SHP77 treated with DMSO at 0.1 percent for 48 hours (cell line): ENCODE measurements around the gene IER2.

ENCODE experiments used
- DNase-seq: peaks from one replicate; lab custom pipeline; 2025; lab: John Stamatoyannopoulos, UW

Gene IER2

DNA sequence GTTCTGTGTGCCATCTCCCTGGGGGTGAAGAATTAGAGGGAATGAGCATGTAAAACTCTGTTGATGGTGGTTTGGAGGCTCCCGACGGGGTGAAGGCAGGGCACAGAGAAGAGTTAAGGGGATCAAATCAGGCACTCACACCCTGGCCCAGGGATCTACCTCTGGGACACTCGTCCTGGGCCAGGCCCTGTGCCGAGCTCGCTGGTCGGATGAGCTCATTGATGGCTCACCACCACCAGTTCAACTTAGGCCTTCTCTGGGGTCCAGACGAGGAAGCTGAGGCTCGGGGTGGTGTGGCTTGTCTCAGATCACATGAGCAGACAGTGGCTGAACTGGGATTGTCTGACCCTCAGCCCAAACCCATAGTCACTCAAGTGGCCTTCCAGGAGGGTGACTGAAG is 30.6 kb upstream of the IER2 start:
- no peak for DNase-seq

DNA sequence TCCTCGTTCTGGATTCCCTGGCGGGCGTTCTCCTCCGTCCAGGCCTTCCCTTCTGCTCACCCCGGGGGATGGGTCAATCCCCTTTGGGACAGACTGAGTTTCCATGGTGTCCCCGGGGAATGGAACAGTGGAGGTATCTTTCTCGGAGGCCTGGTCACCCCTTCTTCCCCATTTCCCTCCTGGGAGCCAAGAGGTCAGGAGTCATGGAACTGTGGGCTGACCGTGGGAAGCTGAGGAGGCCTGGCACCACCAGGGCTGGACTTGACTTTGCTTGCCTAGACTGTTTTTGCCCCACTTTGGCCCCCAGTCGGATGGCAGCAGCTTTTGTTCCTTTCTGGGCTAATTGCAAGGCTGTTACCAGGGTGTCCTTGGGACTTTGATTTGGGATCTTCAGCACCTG is 30.2 kb upstream of the IER2 start:
- DNase-seq = no peak

GRCh38 chr19:13120817-13121216 is 29.4 kb upstream of the IER2 start:
- no peak for DNase-seq

GRCh38 chr19:13121551-13122274 is 28.5 kb upstream of the IER2 start:
- DNase-seq = no peak

- no peak for DNase-seq
Observed at GRCh38 chr19:13122275-13122878, 27.8 kb upstream of the IER2 start.

DNA sequence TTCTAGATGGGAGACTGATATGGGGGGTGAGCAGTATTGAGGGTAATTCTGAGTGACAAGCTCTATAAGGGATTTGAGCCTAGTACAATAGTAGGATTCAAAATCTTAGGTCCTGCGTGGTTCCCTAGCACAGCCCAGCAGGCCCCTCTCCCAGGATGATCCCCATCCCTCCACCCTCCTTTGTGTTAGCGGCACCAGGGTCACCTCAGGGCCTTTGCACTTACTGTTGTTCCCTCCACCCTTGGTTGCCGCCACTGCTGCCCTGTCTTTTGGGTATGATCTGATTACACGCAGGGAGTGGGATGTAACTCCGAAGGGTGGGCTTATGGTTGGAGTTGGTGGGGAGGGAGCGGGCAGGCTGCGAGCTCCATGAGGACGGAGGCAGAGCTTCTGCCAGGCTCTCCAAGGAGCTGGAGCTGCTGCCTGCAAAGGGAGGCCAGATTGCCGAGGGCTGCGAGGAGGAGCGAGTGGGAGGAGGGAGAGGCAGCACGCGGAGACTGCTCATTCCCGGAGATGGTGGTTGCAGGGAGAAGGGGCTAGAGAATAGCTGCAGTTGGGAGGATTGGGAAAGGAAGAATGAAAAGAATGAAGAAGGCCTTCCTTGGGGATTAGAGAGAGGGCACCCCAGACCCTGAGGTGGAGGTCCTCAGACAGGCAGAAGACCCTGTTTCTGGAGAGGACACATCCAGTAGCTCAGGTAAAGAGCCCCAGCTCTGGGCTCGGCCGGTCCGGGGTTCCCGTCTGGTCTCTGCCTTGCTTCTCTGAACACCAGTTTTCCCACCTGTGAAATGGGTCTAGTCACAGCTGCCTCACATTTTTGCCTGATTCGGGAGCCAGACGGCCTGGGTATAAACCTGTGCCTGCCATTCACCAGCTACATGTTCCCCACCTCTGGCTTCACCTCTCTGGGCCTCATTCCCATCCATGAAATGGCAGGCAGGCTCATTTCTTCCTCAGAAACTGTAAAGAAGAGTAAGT is 26.9 kb upstream of the IER2 start:
- no peak for DNase-seq

DNA sequence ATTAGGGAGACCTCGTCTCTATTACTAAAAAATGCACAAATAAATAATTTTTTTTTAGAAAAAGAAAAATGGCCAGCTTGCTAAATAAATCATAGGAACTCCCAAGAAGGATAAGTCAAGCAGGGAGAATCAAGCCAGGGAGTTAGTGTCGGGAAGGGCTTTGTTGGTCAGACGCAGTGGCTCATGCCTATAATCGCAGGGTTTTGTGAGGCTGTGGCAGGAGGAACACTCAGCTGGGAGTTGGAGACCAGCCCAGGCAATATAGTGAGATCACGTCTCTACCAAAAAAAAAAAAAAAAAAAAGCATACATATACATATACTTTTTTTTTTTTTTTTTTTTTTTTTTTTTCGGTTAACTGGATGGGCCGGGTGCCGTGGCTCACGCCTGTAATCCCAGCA is 23.2 kb upstream of the IER2 start:
- no peak for DNase-seq

DNA sequence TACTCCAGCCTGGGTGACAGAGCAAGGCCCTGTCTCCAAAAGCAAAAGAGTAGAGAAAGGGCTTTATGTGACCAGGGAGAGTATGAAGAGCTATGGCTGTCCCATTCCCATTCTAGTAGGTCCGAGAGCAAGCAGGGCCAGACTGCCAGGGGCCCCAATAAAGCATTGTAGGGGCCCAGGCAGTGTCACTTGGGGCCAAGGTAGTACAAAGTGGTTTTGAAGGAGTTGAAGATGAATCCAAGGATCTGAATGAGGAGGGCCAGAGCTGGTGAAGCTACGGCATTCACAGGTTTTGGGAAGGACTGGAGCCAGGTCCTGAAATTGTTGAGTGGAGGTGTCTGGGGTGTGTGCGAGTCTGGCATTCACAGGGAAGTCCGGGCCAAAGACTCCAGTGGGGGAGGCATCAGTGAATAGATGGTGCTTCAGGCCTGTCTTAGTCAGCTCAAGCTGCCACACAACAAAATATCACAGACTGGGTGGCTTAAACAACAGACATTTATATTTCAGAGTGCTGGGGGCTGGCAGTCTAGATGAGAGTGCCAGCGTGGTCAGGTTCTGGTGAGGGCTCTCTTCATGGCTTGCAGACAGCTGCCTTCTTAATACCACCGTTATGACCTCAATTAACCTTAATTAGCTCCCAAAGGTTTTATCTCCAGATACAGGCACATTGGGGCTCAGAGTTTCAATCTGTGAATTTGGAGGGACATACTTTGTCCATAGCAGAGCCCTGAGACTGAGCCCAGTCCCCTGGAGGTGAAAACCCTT is 22.2 kb upstream of the IER2 start:
- DNase-seq = no peak

- DNase-seq = no peak
Observed at GRCh38 chr19:13128583-13128982, 21.6 kb upstream of the IER2 start.

GRCh38 chr19:13129384-13129783 is 20.8 kb upstream of the IER2 start:
- DNase-seq = no peak

GRCh38 chr19:13130886-13131490 is 19.2 kb upstream of the IER2 start:
- DNase-seq = no peak

GRCh38 chr19:13132471-13133180 is 17.6 kb upstream of the IER2 start:
- DNase-seq = no peak

DNA sequence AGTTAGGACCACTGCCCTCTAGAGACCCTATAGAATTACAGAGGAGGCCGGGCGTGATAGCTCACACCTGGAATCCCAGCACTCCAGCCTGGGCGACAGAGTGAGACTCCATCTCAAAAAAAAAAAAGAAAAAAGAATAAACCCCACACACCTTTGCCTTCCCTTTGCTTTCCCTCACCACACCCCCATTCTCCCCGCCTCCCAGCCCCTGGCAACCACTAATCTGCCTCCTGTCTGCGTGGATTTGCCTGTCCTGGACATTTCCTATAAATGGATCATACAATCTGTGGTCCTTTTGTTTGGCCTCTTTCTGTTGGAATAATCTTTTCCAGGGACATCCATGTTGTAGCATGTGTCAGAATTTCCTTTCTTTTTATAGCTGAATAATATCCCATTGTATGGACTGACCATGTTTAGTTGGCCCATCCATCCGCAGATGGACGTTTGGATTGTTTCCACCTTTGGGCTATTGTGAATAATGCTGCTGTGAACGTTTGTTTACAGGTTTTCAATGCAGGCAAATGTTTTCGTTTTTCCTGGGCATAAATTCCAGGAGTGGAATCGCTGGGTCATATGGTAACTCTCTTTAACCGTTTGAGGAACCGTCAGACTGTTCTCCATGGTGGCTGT is 16.9 kb upstream of the IER2 start:
- DNase-seq = no peak

DNA sequence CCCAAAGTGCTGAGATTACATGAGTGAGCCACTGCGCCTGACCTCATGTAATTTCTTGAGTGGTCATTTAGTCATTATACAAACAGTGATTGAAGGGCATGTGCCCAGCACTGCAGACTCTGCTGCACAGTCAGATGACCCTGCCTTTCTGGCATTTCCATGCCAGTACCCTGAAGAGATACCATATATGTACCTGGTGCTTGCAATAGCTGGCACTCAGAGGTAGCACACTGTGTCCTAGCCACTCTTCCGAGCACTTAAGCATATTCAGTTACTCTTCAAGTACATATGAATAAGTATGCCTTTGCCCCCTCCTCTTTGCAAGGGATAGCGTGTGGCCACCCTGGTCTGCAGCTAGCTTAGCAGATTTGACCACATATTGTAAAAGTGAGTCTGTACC is 15.6 kb upstream of the IER2 start:
- no peak for DNase-seq

DNA sequence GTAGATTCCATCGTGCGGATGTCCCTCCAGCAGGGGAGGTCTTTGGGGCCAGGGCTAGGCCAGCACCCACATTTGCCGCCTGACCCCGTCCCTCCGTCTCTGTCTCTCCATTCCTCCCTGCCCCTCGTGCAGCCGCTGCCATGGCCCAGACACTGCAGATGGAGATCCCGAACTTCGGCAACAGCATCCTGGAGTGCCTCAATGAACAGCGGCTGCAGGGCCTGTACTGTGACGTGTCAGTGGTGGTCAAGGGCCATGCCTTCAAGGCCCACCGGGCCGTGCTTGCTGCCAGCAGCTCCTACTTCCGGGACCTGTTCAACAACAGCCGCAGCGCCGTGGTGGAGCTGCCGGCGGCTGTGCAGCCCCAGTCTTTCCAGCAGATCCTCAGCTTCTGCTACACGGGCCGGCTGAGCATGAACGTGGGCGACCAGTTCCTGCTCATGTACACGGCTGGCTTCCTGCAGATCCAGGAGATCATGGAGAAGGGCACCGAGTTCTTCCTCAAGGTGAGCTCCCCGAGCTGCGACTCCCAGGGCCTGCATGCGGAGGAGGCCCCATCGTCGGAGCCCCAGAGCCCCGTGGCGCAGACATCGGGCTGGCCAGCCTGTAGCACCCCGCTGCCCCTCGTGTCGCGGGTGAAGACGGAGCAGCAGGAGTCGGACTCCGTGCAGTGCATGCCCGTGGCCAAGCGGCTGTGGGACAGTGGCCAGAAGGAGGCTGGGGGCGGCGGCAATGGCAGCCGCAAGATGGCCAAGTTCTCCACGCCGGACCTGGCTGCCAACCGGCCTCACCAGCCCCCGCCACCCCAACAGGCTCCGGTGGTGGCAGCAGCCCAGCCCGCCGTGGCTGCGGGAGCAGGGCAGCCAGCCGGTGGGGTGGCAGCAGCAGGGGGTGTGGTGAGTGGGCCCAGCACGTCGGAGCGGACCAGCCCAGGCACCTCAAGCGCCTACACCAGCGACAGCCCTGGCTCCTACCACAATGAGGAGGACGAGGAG is 14.8 kb upstream of the IER2 start:
- no peak for DNase-seq

GRCh38 chr19:13137290-13137794 is 12.9 kb upstream of the IER2 start:
- DNase-seq = no peak

DNA sequence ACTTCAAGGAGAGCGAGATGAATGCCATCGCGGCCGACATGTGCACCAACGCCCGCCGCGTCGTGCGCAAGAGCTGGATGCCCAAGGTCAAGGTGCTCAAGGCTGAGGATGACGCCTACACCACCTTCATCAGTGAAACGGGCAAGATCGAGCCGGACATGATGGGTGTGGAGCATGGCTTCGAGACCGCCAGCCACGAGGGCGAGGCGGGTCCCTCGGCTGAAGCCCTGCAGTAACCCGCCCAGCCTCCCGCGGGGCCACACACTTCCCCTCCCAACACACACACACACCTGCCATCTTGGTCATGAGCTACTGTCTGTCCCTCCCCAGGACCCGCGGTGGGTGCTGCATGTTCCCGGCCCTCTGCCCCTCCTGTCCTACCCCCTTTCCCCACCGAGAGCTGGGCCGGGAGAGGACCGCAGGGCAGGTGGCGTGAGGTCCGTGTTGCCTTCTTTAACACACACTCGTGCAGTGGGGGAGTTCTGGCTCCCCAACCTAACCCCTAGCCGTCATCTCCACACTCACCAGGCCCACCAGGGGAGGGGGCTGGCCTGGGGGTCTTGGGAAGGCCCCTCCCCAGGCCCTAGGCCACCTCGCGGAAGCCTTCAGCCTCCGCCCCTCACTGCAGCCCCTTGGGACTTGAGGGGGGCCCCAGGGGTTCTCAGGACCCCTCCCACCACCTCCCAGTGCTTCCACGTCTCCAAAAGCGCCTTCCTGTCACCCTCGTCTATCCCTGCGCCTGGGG is 11.9 kb upstream of the IER2 start:
- no peak for DNase-seq

DNA sequence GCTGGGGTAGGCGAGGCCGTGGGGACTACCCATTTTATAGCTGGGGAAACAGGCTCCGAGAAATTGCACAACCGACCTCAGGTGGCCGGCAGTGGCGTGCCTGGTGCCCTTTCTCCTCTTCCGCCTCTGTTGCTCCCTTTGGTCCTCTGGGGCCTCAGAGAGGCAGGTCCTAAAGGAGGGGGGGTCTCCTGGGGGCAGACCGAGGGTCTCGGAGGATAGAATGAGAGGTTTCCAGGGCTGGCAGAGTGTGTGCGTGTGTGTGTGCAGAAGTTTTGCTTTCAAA is 11.4 kb upstream of the IER2 start:
- DNase-seq = no peak
